ENCODE measurements around the gene GREM2.

The GREM2 gene

DNA sequence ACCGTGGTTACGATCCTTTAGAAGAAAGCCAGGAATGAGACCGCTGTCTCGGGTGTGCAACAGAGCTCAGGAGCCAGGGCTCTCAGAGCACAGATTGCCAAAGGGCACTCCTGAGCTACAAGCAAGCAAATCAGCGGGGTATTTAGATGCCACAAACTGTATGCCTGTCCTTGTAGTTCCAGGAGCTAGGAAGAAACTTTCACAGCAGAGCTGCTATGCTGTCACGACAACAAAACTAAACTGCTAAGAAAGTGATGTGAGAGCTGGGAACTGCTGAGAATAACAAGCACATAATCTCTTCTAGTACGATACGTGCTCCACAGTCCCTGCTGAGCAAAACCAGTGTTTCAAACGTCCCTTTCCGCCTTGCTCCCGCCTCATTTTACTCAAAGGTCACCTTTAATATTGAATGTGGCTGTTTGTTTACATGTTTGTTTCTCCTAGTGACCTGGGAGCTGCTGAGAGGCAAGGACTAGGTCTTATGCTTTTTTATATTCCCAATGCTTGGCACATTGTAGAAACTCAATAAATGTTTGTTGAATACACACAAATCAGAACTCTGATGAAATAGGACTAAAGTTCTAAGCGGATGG lies 14.7 kb downstream of the GREM2 start:
- H3K27ac ChIP-seq, result no peak overlapping the region
- no peaks in the 10 kb centered on the region for H4K20me1 ChIP-seq
- H3K4me3 ChIP-seq, result no peak overlapping the region
- no peaks in the 10 kb centered on the region for H3K36me3 ChIP-seq
- H3K27me3 ChIP-seq, result no peaks in the 10 kb centered on the region
- H3K9me3 ChIP-seq, result no peaks in the 10 kb centered on the region
- no peak for TF ChIP-seq Cebpa-rat (IDR thresholded peaks at IDR 0.05)
- no peak overlapping the region for H3K4me2 ChIP-seq
- H3K9ac ChIP-seq, result no peak overlapping the region
- peaks cover 9% of the 10 kb centered on the region for H3K4me1 ChIP-seq

DNA sequence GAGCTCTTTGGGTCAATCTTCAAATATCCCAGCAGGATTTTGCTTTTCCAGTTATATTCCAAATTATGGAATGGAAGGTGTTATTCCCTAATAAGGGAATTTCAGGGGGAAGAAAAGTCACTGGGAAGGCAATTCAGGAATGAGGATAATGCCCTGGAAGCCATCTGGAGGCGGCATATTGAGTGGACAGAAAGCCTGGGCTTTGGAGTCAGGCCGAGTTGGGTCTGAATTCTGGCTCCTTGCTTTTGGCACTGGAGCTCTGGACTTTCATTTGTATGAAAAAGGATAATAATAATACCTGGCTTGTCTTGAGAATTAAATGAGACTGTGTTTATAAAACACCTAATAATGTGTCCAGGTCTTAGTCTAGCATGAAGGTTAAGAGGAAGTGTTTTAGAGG lies 16.5 kb downstream of the GREM2 start:
- Histone ChIP-seq H3K27me3 (no peaks in the 10 kb centered on the region), H4K20me1 (no peaks in the 10 kb centered on the region), H3K4me3 (no peak overlapping the region), H3K9ac (no peak overlapping the region), H3K4me2 (no peak overlapping the region), H3K9me3 (peaks cover 14% of the 10 kb centered on the region; the same call in 1 of the 2 replicates), H3K4me1 (peaks cover 9% of the 10 kb centered on the region), H3K27ac (no peak overlapping the region), H3K36me3 (no peaks in the 10 kb centered on the region)
- no peak for TF ChIP-seq Cebpa-rat (IDR thresholded peaks at IDR 0.05)

DNA sequence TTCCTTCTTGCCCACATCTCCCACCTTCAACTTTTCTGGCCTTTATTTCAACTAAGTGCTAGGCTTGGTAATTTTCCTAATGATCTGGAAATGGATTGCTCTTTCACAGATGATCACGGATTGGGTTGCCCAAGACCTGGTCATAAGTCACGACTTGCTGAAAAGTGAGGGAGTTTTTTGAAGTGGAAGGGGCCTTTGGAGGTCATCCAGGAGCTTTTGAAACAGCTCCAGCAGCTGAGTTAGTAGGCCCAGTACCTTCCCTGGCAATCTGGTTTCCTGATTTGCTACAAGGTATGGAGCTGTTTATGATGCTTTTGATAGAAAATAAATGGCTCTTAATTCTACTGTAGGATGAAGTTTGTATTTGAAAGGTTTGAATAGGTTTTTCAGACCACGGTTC lies 20.4 kb downstream of the GREM2 start:
- no peaks in the 10 kb centered on the region for H3K36me3 ChIP-seq
- H3K27ac ChIP-seq, result no peak overlapping the region
- H3K9ac ChIP-seq, result no peak overlapping the region
- no peak overlapping the region for H3K4me3 ChIP-seq
- peaks cover 15% of the 10 kb centered on the region; the same call in 1 of the 2 replicates for H3K9me3 ChIP-seq
- no peaks in the 10 kb centered on the region for H3K27me3 ChIP-seq
- no peak for TF ChIP-seq Cebpa-rat (IDR thresholded peaks at IDR 0.05)
- H3K4me2 ChIP-seq, result no peak overlapping the region
- peaks cover 9% of the 10 kb centered on the region for H3K4me1 ChIP-seq
- H4K20me1 ChIP-seq, result no peaks in the 10 kb centered on the region

GRCh38 chr1:240591078-240591477 lies 20.9 kb downstream of the GREM2 start:
- no peak overlapping the region for H3K4me3 ChIP-seq
- no peak overlapping the region for H3K4me2 ChIP-seq
- no peaks in the 10 kb centered on the region for H3K36me3 ChIP-seq
- no peak overlapping the region for H3K9ac ChIP-seq
- H3K27ac ChIP-seq, result no peak overlapping the region
- TF ChIP-seq Cebpa-rat (IDR thresholded peaks at IDR 0.05), result no peak
- peaks cover 14% of the 10 kb centered on the region for H3K4me1 ChIP-seq
- no peaks in the 10 kb centered on the region for H4K20me1 ChIP-seq
- peaks cover 15% of the 10 kb centered on the region; the same call in 1 of the 2 replicates for H3K9me3 ChIP-seq
- H3K27me3 ChIP-seq, result no peaks in the 10 kb centered on the region

DNA sequence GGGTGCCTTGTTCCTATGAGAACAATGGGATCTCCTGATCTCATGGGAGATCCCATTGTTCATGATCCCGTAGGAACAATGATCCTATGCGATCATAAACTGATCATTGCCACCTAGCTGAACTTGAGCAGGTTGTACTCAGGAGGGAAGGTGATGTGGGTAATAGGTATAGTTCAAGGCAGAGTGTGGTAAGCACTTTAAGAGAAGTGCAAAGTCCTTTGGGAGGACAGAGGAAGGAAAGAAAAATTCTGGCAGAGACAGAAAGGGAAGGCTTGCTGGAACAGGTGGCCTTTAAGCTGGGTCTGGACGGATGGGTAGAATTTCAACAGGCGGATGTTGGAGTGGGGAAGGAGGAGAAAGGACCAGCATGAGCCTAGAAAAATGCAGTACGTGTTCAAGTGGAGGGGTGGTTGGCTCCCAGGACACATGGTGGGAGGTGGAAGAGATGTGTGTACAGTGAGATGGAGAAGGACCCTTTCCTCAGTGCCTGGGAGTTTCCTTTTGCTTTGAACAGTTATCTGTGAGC lies 22.3 kb downstream of the GREM2 start:
- no peak for TF ChIP-seq Cebpa-rat (IDR thresholded peaks at IDR 0.05)
- no peaks in the 10 kb centered on the region for H3K36me3 ChIP-seq
- H3K4me1 ChIP-seq, result peaks cover 28% of the 10 kb centered on the region

GRCh38 chr1:240586006-240586405 lies 25.9 kb downstream of the GREM2 start:
- Histone ChIP-seq H3K4me2 (peak overlapping the region; percentile 73), H3K27me3 (no peaks in the 10 kb centered on the region), H3K36me3 (no peaks in the 10 kb centered on the region), H3K9ac (no peak overlapping the region), H3K4me3 (no peak overlapping the region), H4K20me1 (no peaks in the 10 kb centered on the region), H3K4me1 (peaks cover 61% of the 10 kb centered on the region), H3K27ac (no peak overlapping the region), H3K9me3 (0 out of 2 replicates have a peak, but pooled peaks cover 8% of the 10 kb centered on the region)
- no peak for TF ChIP-seq Cebpa-rat (IDR thresholded peaks at IDR 0.05)

More for the DNA sequence above, 22.3 kb downstream of the GREM2 start:
- Histone ChIP-seq H4K20me1 (no peaks in the 10 kb centered on the region), H3K27ac (no peak overlapping the region), H3K4me3 (no peak overlapping the region), H3K27me3 (no peaks in the 10 kb centered on the region), H3K9ac (no peak overlapping the region), H3K4me2 (peak overlapping the region; percentile 30), H3K9me3 (peaks cover 15% of the 10 kb centered on the region; the same call in 1 of the 2 replicates)

DNA sequence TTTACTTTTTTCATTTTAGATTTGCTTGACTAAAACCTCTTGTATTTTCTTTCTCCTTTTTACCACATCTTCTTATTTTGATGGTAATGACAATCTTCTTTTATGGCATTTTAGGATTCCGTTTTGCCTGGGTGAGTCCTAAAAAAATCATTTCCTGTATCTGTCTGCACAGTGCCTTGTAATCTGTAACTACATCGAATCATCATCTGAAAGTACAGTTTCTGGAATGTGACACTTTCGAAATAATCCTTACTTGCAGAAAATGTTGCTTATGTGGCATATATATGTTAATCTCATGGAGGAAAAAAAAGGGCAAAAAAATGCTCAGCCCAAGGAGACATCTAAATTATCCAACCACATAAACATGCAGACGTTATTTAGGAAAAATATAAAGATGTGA lies 29.0 kb downstream of the GREM2 start:
- H3K36me3 ChIP-seq, result no peaks in the 10 kb centered on the region

GRCh38 chr1:240579511-240579910 lies 32.4 kb downstream of the GREM2 start:
- Histone ChIP-seq H3K9me3 (peaks cover 21% of the 10 kb centered on the region), H3K4me2 (peak overlapping the region; percentile 69), H3K27me3 (no peaks in the 10 kb centered on the region), H4K20me1 (no peaks in the 10 kb centered on the region), H3K27ac (no peak overlapping the region), H3K9ac (no peak overlapping the region), H3K4me1 (peaks cover 93% of the 10 kb centered on the region), H3K4me3 (no peak overlapping the region), H3K36me3 (no peaks in the 10 kb centered on the region)
- TF ChIP-seq Cebpa-rat (IDR thresholded peaks at IDR 0.05), result no peak

More for the DNA sequence above, 29.0 kb downstream of the GREM2 start:
- H3K4me1 ChIP-seq, result peaks cover 83% of the 10 kb centered on the region
- no peak overlapping the region for H3K9ac ChIP-seq
- H3K4me2 ChIP-seq, result peak overlapping the region; percentile 66
- TF ChIP-seq Cebpa-rat (IDR thresholded peaks at IDR 0.05), result no peak
- H3K9me3 ChIP-seq, result peaks cover 11% of the 10 kb centered on the region; the same call in 1 of the 2 replicates
- no peak overlapping the region for H3K4me3 ChIP-seq
- H3K27me3 ChIP-seq, result no peaks in the 10 kb centered on the region
- H3K27ac ChIP-seq, result no peak overlapping the region
- no peaks in the 10 kb centered on the region for H4K20me1 ChIP-seq

- no peak for TF ChIP-seq Cebpa-rat (IDR thresholded peaks at IDR 0.05)
- Histone ChIP-seq H3K27me3 (no peaks in the 10 kb centered on the region), H3K36me3 (peaks cover 6% of the 10 kb centered on the region; the same call in 1 of the 2 replicates), H3K9me3 (peaks cover 38% of the 10 kb centered on the region), H3K9ac (no peak overlapping the region), H3K27ac (peak overlapping the region; percentile 26), H4K20me1 (no peaks in the 10 kb centered on the region), H3K4me1 (peaks cover 68% of the 10 kb centered on the region), H3K4me3 (peak overlapping the region; percentile 2; the same call in 1 of the 2 replicates), H3K4me2 (peak overlapping the region; percentile 69)
Measured at GRCh38 chr1:240577095-240577494, 34.9 kb downstream of the GREM2 start.

DNA sequence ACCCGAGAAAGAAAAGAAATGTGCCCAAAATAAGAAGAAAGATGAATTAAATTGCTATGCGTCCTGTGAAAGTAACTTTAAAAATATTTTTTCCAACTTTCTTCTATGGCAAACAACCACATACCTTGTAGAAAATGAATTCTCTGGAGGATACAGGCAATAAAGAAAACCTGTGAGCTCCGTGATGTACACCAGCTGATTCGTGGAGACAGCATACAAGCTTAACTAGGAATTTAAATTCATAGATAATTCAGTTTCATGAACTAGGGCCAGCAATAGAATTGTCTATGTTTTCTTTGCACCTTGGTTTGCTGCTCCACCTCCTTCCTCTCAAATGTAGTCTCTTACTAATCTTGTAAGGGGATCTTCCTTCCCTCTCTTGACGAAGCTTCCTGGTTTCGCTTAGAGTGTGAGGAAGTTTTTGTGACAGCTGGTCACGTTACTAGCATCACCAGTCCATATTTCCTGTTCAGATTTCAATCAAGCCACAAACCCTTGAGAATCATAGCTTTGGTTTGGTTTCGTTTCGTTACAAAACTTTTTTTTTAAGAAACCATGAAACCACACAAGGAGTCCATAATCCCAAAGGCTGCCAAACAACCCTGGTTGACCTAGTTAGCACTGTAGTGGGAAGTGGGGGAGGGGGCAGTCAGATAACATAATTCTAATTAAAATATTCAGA lies 35.8 kb downstream of the GREM2 start:
- peak overlapping the region; percentile 69 for H3K4me2 ChIP-seq

More for the DNA sequence above, 35.8 kb downstream of the GREM2 start:
- peaks cover 44% of the 10 kb centered on the region for H3K9me3 ChIP-seq
- H3K27ac ChIP-seq, result peak overlapping the region; percentile 58
- H3K36me3 ChIP-seq, result peaks cover 6% of the 10 kb centered on the region; the same call in 1 of the 2 replicates
- peak overlapping the region; percentile 48 for H3K4me3 ChIP-seq
- TF ChIP-seq Cebpa-rat (IDR thresholded peaks at IDR 0.05), result no peak
- H3K27me3 ChIP-seq, result no peaks in the 10 kb centered on the region
- peaks cover 63% of the 10 kb centered on the region for H3K4me1 ChIP-seq
- no peaks in the 10 kb centered on the region for H4K20me1 ChIP-seq
- peak overlapping the region; percentile 27; the same call in 1 of the 2 replicates for H3K9ac ChIP-seq

Measured in BLaER1 (cell line).